Pancreas (tissue), 10 donors: ENCODE measurements around the gene DCAKD. TPM values are rescaled to one million over a fixed set of nuclear protein-coding genes. Genes with fewer than 3 reads are reported as not detected.

Experiments
- ATAC-seq, 4 donors: fragments of 200-7000 bp; cut with Tn5 transposase; one replicate each; pipeline versions ENCODE4 v1.8.0 to v1.9.1; 2020; ENCODE audit warnings: mild to moderate bottlenecking in 4 of 4, moderate library complexity in 4 of 4
- DNase-seq, 6 donors: peaks; one replicate each; pipeline ENCODE4 v3.0.0-alpha.2; 2020
- FAIRE-seq: peaks from 2 replicates; lab custom pipeline; 2012; peaks lifted over from hg19 to GRCh38; lab: Jason Lieb, UNC
- H3K27ac ChIP-seq, 4 donors: fragments of 200-600 bp; sonication (generic); 1 replicate in 3 of 4; 2 replicates in 1 of 4; pipeline versions ENCODE4 v1.5.0 to v1.8.0; 2020
- H3K27me3 ChIP-seq, 4 donors: fragments of 200-600 bp; one replicate each; pipeline ENCODE4 v1.8.0; 2021
- H3K36me3 ChIP-seq, 3 donors: fragments of 200-600 bp; sonication (generic) in 1 of 3; one replicate each; pipeline versions ENCODE4 v1.5.0 to v1.8.0; 2020 to 2021
- H3K4me1 ChIP-seq, 3 donors: fragments of 200-600 bp; one replicate each; pipeline ENCODE4 v1.8.0; 2021
- H3K4me3 ChIP-seq, 4 donors: fragments of 200-600 bp; sonication (generic) in 2 of 4; one replicate each; pipeline versions ENCODE4 v1.5.0 to v1.8.0; 2020 to 2021
- H3K9me3 ChIP-seq, 4 donors: fragments of 200-600 bp; one replicate each; pipeline ENCODE4 v1.8.0; 2021
- WGBS, 2 donors: extraction: QIAGEN DNeasy Blood & Tissue Kit; methylation state at CpG; one replicate each; pipeline ENCODE4 v1.1.7; 2013; 5-methylcytosine and 5-hydroxymethylcytosine counted together
- intact Hi-C, 3 donors: fragments of 100-400 bp; cut with DNase I; formaldehyde crosslinking; loops; one replicate each; pipeline versions ENCODE4 v1.11.1 to v1.14.2; 2022
- polyA plus RNA-seq, 2 donors: library from polyadenylated mRNA; stranded (reverse); fragments of 200-250 nt; gene quantifications; one replicate each; pipeline ENCODE4 v1.2.3, GENCODE V29; 2013
- total RNA-seq, 6 donors: library from RNA; stranded (reverse); fragmentation: NEBNext Ultra II Directional in 4 of 6; extraction: Animal tissue kit (Norgen Biotek cat#: 25700) in 4 of 6; gene quantifications; one replicate each; pipeline versions ENCODE4 v1.2.1 to v1.2.4, GENCODE V29; 2021 to 2023
- TF ChIP-seq, protein P1 (sequence below), 4 donors: fragments of 200-600 bp; sonication (generic) in 3 of 4; IDR thresholded peaks; one replicate each; pipeline versions ENCODE4 v1.5.0 to v1.8.0; 2021; ENCODE audit warnings: antibody characterized with exemption in 4 of 4
- donor health status: healthy with polysubstance abuse.
- donor health status: DM: no; HTN: no; CAD: no; lungs with moderate emphysema.
- donor health status: DM: no; HTN: no; CAD: no.
- donor health status: control.
- donor health status: control.
- donor health status: Bipolar disorder and iron deficiency.
- donor health status: DM: yes; HTN: yes; CAD: no.
- donor health status: DM: no; HTN: no; CAD: no.
- donor health status: DM: no; HTN: no; CAD: no.
- donor health status: DM: yes; HTN: yes; CAD: no.

Gene DCAKD
- total and polyA plus RNA-seq, 8 donors, result 9.3 to 19.2 (median 12.1) TPM

DNA sequence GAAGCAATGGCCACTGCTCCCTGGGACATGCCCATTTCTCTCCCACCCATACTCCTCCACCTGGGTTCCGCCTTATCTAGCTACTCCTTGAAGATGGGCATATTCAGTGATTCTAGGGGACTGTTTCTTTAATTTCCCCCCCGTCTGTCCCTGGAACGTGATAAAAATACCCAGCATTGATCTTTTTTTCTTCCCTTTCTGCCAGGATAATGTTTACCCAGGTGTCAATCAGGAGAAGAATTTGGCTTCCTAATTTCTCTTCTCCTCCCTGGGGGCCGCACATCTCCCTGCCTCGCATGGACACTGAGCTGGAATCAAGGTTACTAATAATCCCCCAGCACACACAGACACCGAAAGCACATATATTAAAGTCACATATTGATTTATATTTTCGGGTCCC lies 35.2 kb downstream of the DCAKD start:
- no peak overlapping the region for H3K4me3 ChIP-seq
- TF ChIP-seq, protein P1, sequence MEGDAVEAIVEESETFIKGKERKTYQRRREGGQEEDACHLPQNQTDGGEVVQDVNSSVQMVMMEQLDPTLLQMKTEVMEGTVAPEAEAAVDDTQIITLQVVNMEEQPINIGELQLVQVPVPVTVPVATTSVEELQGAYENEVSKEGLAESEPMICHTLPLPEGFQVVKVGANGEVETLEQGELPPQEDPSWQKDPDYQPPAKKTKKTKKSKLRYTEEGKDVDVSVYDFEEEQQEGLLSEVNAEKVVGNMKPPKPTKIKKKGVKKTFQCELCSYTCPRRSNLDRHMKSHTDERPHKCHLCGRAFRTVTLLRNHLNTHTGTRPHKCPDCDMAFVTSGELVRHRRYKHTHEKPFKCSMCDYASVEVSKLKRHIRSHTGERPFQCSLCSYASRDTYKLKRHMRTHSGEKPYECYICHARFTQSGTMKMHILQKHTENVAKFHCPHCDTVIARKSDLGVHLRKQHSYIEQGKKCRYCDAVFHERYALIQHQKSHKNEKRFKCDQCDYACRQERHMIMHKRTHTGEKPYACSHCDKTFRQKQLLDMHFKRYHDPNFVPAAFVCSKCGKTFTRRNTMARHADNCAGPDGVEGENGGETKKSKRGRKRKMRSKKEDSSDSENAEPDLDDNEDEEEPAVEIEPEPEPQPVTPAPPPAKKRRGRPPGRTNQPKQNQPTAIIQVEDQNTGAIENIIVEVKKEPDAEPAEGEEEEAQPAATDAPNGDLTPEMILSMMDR (IDR thresholded peaks at IDR 0.05), result no peak
- H3K36me3 ChIP-seq, result no peaks in the 10 kb centered on the region
- peak in 3 of 4 donors; percentile 18 to 52 (median 43) for ATAC-seq
- H3K27ac ChIP-seq, result peak overlapping the region in 1 of 4 donors; percentile 11
- no peaks in the 10 kb centered on the region for H3K9me3 ChIP-seq
- no peaks in the 10 kb centered on the region for H3K27me3 ChIP-seq
- H3K4me1 ChIP-seq, result peaks cover 20 to 33% (median 21%) of the 10 kb centered on the region in 3 donors
- DNase-seq, result no peak
- intact Hi-C loops, result no loop called here
- FAIRE-seq, result no peak
- WGBS, 2 donors, result 11 to 16% methylated on average over 7 of the region's 7 CpGs

DNA sequence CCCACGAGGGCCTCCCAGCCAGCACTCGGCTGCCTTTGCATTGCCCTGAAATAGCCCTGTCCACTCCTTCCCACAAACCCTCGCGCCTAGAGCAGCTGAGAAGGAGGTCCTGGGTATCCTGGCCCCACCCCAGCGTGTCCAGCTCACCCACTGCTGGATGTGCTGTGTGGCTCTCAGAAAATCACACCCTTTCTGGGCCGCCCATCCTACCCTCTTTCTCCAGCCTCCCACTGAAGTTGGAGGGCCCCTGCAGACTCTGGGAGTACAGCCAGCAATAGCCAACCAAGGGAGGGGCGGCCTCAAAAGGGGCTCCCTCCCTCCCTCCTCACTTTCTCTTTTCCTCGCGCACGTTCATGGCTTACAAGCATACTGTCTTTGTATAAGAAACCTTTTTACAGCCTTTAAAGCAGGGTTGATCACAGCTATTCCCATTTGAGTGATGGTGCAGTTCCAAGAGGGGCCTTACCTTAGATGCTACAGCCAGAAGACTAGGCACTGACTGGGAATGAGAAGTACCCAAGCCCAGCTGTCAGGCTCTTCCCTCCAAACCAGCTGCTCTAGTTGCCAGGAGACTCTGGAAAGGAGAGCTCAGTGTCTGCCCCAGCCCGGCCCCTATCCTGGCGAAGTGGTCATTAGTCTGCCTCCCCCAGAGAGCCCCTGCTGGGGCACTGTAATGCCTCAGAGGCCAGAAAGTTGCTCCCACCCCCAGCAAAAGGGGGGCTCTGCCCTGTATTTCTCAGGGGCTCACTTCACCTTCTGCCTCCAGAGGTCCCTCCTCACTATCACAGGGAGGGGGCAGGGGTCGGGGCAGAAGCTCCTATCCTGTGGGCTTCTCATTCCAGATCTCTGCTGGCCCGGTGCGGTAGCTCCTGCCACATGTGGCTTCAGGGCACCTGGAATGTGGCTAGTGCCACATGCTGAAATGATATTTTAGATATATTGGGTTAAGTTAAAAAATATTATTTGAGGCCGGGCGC lies 38.1 kb downstream of the DCAKD start:
- DNase-seq, result no peak
- WGBS, 2 donors, result 79 to 81% methylated on average over 17 of the region's 17 CpGs
- Histone ChIP-seq H3K4me3 (no peak overlapping the region), H3K4me1 (peaks cover 7 to 16% (median 8%) of the 10 kb centered on the region in 3 donors), H3K9me3 (no peaks in the 10 kb centered on the region), H3K27ac (no peak overlapping the region), H3K36me3 (no peaks in the 10 kb centered on the region), H3K27me3 (no peaks in the 10 kb centered on the region)
- intact Hi-C loops, result no loop called here
- no peak for FAIRE-seq
- TF ChIP-seq, protein P1 (IDR thresholded peaks at IDR 0.05), result no peak
- peak in 3 of 4 donors; percentile 11 to 73 (median 62) for ATAC-seq

DNA sequence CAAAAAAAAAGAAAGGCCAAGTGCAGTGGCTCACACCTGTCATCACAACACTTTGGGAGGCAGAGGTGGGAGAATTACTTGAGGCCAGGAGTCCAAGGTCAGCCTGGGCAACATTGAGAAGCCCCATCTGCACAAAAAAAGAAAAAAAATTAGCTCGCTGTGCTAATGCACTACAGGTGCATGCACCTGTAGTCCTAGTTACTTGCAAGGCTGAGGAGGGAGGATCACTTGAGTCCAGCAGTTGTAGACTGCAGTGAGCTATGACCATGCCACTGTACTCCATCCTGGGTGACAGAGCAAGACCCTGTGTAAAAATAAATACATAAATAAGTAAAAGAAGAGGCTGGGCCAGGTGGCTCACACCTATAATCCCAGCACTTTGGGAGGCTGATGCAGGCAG lies 39.7 kb downstream of the DCAKD start:
- Histone ChIP-seq H3K36me3 (no peaks in the 10 kb centered on the region), H3K4me1 (peaks cover 6 to 13% (median 7%) of the 10 kb centered on the region in 3 donors), H3K9me3 (no peaks in the 10 kb centered on the region), H3K27me3 (no peaks in the 10 kb centered on the region), H3K4me3 (no peak overlapping the region), H3K27ac (no peak overlapping the region)
- DNase-seq (no peak), ATAC-seq (no peak), FAIRE-seq (no peak)
- TF ChIP-seq, protein P1 (IDR thresholded peaks at IDR 0.05), result no peak
- intact Hi-C loops, result no loop called here
- WGBS, 2 donors, result 56 to 67% methylated on average over 1 of the region's 1 CpG

DNA sequence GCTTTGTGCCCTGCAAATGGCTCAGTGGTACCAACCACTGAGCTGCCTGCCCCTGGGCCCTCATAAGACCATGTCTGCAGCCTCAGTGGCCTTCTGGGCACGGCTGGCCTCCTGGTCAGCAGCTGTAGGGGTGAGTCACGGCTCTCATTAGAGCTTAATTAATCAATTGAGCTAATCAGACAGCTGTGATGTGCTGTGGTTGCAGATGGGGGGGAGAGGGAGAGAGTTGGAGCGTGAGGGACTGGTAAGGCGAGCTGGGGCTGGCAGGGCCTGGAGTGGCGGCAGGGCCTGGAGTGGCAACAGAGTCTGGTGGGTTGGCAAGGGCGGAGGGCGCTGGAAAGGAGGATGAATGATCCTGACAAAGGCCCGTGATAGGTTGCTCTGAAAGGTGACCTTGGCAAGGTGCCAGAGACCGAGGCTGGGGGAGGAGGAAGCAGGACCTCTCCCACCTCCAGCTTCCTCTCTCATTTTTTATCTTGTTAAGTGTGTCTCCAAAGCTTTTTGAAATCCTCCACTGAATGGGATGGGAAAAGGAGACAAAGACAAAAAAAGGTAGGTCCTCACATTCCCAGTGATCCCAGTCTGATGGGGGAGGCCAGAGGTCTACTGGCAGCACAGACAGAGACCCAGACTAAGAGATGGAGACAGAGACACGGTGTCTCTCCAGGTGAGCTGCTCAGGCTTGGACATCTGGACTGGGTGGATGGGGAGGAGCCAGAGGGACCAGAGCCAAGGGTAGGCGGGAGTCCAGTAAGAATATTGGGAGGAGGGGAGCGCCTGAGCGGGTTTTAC lies 41.6 kb downstream of the DCAKD start:
- Histone ChIP-seq H3K4me3 (no peak overlapping the region), H3K27me3 (no peaks in the 10 kb centered on the region), H3K4me1 (no peaks in the 10 kb centered on the region), H3K27ac (no peak overlapping the region), H3K36me3 (no peaks in the 10 kb centered on the region), H3K9me3 (no peaks in the 10 kb centered on the region)
- intact Hi-C loops, result no loop called here
- WGBS, 2 donors, result 50 to 56% methylated on average over 13 of the region's 13 CpGs
- DNase-seq (peak in 1 of 6 donors; percentile 51), FAIRE-seq (no peak), ATAC-seq (peak in 3 of 4 donors; percentile 26 to 46 (median 43))
- TF ChIP-seq, protein P1 (IDR thresholded peaks at IDR 0.05), result no peak
